ENCODE measurements around the gene NT5C3B.
"Not testable (repeated sequence)": the region's sequence is repeated elsewhere in the genome, so short reads cannot be mapped to it uniquely, and the experiment has no call there.

Gene NT5C3B

DNA sequence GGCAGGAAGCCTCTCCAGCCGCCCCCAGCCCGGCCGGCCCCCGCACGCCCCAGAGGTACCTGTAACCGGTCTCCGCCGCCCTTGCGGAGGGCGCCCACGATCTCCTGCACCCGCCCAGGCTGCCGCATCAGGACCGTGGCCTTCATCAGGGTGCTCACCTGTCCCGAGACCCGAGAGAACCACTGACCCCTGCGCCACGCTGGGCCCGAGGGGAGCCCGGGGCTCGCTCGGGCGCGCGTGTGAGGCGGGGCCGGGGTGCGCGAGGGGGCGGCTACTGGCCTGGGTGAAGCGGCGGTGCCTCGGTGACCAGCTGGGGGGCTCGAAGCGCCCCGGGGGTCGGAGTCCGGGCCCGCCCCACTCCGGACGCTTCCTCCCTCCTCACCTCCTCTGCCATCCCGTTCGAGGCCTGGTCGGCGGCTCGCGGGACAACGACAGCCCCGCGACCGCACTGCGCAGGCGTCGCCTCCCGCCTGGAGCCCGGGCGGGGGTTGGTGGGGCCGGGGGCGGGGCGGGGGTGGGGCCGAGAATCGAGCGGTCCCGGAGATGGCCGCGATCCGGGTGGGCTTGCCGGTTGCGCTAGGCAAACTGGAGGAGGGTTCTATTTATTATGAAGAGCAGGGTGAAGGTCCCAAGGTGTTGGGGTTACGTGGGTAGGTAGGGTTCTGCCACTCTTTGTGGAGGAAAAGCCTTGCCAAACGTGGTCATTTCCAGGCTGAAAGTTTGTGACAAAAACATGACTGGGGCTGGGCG is at the start of gene NT5C3B:
NT5C3B (minus strand) TSS at position 433 of the 750 bp plus-strand sequence; CDS start at position 394, 39 bp downstream.
- peak; percentile 70 for DNase-seq (ENCODE audit: low spot score)

DNA sequence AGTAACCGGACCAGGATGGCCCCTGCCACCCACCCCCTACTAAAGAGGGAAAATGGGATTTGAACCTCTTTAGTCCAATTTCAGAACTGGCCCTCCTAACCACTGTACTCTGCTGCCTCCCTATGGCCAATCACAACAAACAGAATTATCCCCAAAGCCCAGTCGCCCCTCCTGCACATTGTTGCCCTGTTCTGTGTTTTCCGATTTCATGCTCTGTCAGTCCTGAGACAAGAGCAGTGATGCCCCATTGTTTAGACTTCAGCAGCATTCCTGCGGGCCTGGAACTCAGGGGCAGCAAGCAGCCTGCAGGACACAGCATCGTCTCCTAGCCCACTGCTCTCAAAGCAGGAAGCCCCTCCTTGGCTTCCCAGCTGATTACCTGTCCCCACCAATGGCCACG is 49.7 kb upstream of the NT5C3B start:
- DNase-seq (ENCODE audit: low spot score), result no peak

DNA sequence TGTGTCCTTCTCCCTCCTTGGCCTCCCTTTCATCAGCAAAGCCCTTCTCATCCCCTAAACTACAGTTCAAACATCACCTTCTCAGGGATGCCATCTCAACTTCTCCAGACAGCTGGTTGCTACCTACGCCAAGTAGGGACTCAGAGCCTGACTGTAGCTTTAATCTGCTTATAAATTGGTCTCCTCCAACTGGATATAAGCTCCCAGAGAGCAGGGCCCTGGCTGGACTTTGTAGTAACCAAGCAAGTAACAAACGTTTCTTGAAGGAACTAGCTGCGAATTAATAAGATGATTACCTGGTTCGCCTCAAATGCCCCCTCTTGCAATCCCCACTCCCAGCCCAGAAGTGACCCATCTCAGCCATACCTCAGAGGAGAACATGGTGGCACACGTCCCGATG is 46.7 kb upstream of the NT5C3B start:
- DNase-seq (ENCODE audit: low spot score), result no peak

DNA sequence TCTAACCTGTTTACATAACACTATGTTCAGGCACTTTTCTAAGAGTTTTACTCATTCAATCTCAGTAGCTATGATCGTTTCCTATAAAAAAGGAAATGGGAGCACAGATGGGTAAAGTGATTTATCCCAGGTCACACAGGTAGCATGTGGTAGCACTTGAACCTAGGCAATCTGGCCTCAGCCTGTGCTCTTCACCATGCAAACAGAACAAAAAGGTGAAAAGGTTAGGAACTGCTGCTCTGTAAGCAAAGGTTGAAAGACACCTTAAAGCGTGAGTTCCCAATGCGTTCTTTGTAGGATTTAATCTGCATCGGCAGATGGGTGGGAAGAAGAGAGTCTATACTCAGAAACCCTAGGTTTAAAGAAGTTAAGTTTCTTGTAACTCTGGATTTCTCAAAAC is 44.1 kb upstream of the NT5C3B start:
- no peak for DNase-seq (ENCODE audit: low spot score)

DNA sequence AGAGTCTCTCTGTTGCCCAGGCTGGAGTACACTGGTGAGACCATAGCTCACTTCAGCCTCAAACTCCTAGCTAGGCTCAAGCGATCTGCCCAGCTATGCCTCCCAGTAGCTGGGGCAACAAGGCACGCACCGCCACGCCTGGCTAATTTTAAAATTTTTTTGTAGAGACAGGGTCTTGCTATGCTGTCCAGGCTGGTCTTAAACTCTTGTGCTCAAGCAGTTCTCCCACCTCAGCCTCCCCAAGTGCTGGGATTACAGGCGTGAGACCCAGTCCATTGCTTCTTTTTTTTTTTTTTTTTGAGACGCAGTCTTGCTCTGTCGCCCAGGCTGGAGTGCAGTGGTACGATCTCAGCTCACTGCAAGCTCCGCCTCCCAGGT is 38.2 kb upstream of the NT5C3B start:
- DNase-seq (ENCODE audit: low spot score), result not testable (repeated sequence)

DNA sequence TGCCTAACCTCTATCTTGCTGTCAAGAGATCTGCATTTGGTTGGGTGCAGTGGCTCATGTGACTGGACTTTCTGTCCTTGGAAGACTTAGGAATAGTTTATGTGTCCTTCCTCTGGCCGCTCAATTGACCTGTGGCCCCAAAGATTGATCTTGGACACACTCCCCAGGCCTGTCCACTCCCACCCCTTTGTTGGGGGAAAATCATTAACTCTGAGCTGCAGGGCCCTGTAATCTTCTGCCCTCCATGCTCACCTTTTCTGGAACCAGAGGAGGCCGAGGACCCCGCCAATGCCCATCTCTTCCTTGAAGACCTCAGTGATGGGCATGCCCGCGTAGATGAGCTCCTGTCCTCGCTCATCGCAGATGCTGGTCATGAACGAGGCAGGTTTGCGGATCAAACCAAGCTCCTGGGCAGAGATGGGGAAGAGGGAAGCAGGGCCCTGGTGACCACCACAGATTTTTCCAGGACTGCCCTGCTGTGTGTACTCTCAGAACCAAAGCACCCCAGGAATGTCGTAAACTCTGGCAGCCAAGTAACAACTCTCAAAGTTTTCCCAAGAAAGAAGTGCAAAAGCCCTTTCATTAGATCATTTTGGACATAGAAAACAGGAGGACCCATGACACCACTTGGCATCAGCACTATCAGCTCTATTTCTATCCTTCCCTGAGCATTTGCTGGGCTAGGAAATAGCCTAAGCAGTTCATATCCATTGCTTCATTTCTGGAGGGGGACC is 37.7 kb upstream of the NT5C3B start:
- no peak for DNase-seq (ENCODE audit: low spot score)

DNA sequence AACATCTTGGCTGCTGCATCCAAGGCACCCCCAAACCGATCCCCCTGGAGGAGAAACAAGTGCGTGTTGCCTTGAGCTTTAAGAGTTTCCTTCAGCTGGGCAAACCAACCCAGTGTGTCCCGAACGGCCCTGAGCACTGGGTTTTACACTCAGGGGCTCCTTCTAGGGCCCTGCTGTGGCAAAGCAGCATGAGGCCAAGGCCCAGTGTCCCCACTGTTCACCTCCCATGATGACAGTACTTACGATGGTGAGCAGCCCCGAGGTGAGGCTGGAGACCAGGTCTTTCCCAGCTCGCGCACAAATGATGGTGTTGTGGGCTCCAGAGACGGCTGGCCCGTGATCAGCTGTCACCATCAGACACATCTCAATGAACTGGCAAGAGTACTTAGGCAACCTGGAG is 35.8 kb upstream of the NT5C3B start:
- DNase-seq (ENCODE audit: low spot score), result no peak

DNA sequence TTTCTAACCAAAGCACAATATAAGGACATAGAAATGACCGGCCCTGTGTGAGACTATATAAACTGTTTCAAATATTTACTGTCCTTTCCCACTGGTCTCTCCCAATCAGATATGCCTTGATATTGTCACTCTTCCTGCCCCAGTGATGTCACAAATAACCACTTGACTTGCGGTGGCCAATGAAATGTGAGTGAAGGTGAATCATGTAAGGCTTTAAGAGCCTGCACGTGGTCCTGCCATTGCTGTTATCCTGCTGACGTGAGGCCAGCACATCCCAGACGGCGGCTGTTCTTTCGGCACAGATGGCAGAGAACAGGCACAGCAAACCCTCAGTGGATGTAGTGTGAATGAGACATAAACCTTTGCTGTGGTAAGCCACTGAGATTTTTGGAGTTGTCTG is 34.6 kb upstream of the NT5C3B start:
- no peak for DNase-seq (ENCODE audit: low spot score)

DNA sequence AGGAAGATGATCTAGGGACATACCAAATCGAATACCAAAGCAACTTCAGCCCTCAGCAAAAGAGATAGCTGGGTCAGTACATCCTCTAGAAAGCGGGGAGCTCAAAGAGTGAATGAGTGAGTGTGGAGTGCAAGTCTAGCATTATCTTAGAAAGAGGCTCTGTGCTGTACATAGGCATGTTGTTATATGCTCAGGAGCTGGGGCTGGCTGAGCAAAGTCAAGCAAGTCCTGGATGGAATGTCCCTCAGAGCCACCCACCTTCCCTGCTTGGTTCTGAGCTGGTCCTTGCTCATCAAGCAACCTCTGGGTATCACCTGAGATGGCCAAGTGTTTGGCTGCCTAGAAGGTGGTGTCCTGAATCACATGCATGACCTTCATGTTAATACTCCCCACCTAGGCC is 34.1 kb upstream of the NT5C3B start:
- no peak for DNase-seq (ENCODE audit: low spot score)

DNA sequence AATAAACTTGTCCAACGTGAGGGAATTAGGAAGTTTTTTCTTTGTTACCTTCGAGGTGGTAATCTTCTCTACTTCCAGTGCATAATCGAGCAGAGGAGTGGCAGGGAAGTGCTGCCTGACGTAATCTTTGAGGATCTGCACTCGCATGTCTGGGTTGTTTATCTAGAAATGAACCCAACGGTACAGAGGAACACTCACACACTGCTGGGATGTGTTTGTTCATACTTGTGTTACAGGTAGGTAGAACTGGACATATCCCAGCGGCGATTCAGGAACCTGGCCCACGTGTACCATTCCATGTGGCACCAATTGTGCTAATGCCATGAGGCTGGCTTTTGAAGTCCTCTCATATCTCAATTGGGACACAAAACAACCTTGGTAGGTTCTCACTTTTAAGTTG is 33.4 kb upstream of the NT5C3B start:
- no peak for DNase-seq (ENCODE audit: low spot score)

DNA sequence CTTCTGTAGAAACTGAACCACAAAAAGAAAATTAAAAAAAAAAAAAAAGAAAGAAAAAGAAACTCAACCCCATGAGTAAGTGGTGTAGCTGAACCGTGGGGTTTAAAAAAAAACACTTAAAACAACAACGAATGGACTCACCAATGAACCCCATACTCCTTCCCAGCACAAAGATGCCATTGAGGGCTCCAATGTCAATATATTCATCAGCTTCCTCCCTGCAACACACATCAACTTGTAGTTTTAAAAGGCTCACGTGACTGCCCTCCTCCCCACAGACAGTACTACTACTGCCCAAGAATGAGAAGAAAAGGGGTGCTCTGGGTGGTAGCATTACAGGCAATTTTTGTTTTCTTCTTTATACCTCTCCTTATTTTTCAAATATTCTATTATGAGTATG is 32.5 kb upstream of the NT5C3B start:
- no peak for DNase-seq (ENCODE audit: low spot score)

DNA sequence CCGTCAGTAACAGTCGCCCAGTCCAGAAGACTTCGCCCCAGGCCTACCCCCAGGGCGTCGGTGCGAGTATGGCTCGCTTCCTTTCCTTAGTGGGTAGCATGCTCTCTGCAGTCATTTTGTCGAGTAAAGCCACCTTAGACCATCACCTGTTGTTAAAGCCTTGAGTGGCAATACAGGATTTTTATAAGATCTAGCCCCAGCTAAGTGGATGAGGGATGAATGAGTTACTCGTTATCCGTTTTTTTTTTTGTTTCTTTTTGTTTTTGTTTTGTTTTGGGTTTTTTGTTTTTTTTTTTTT is 29.5 kb upstream of the NT5C3B start:
- DNase-seq (ENCODE audit: low spot score), result no peak

DNA sequence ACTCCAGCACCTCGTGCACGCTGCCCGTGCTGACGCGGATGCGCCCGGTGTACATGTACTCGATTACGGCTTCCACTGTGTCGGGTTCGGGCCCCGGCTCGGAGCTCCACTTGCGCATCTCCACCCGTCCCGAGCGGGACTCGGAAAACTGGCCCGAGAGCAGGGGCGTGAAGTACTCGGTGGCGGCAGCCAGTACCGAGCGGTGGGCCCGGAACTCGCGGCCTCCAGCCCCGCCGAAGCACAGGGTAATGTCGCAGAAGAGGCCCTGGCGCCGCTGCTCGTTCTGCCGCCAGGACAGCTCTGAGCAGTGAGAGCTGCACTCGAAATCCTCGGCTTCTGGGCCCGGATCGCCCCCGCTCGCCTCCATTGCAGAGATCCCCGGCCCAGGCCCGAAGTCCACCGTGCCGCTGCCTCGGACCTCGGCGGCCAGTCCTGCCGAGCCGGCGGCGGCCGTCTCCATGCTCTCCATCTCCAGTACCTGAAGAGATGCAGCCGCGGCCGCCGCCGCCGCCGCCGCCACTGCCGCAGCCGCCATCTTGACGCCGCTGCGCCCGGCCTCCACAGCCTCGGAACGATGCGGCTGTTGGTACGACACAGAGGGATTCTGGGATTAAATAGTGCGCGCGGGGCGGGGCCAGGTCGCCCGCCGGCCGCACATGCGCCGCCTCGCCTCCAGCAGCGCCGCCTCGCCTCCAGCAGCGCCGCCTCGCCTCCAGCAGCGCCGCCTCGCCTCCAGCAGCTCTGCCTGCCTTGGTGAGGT is 29.0 kb upstream of the NT5C3B start, which contains the start of gene KLHL11:
KLHL11 (minus strand) TSS at position 588 of the 760 bp plus-strand sequence; CDS start at position 535, 53 bp downstream.
- peak; percentile 92 for DNase-seq (ENCODE audit: low spot score)

DNA sequence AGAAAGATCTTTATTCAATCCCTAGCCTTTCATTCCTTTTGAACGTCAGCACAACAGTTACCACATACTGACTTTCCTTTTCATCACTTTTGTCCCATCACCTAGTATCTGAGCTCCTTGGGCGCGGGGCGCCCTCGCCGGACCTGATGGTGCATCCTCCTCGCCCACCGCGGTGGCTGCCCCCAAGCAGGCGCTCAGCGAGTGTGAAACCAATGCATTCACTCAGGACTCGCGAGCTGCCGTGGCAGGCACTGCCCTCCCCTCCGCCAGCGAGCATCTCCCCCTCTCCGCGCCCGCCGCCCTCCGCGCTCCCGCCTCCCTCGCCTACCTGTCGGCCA is 28.4 kb upstream of the NT5C3B start:
- no peak for DNase-seq (ENCODE audit: low spot score)

DNA sequence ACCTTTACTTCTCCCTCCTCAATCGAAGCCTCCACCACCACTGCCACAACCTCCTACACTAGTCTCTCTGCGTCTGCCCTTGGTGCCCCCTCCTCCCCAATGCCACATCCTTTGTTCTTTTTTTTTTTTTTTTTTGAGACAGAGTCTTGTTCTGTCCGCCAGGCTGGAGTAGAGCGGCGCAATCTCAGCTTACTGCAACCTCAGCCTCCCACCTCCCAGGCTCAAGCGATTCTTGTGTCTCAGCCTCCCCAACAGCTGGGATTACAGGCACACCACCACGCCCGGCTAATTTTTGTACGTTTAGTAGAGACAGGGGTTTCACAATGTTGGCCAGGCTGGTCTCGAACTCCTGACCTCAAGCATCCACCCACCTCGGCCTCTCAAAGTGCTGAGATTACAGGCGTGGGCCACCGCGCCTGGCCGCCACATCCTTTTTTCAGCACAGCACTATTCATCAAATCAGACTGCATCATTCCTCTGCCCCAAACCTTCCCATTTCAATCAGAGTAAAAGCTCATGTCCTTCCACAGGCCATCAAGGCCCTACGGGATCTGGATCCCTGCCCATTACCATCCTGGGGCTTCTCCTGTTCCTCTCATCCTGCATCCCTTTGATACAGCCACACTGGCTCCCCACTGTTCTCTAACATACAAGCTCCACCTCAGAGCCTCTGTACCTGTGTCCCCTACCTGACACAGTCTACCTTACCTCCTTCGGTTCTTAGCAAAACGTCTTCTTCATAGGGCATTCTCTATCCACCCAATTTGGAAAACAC is 27.2 kb upstream of the NT5C3B start:
- no peak for DNase-seq (ENCODE audit: low spot score)

DNA sequence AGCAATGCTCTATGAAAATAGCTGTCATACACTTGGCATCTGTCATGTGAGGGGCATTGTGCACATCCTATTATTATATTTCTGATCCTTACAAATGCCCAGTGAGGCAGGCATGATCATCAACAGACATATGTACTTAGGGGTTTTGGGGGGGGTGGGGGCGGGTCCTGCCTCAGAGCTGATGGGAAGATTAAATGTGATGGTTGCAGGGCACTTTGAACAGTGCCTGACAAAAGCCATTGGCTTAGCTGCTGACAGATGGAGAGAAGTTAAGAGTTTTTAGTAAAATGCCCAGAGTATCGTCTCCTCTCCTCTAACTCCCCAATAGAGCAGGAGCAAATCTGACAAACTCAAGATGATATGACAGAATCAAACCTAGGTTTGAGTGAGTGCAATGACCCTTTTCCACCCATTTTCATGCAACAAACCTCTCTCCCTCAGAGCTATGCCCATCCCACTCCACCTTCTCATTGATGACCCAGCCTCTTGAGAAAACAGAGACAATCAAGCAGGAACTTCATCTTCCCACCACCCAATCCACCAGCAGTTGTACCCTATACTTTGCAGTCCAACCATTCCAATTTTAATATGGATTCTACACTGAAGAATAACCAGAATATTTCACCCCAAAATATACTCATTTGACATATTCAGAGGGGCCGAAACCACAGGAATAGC is 24.4 kb upstream of the NT5C3B start:
- DNase-seq (ENCODE audit: low spot score), result no peak

DNA sequence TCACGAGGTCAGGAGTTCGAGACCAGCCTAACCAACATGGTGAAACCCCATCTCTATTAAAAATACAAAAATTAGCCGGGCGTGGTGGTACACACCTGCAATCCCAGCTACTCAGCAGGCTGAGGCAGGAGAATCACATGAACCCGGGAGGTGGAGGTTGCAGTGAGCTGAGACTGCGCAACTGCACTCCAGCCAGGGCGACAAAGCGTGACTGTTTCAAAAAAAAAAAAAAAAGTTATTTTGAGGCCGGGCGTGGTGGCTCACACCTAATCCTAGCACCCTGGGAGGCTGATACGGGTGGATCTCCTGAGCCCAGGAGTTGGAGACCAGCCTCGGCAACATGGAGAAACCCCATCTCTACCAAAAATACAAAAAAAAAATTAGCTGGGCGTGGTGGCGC is 15.3 kb upstream of the NT5C3B start:
- peak; percentile 20 for DNase-seq (ENCODE audit: low spot score)

DNA sequence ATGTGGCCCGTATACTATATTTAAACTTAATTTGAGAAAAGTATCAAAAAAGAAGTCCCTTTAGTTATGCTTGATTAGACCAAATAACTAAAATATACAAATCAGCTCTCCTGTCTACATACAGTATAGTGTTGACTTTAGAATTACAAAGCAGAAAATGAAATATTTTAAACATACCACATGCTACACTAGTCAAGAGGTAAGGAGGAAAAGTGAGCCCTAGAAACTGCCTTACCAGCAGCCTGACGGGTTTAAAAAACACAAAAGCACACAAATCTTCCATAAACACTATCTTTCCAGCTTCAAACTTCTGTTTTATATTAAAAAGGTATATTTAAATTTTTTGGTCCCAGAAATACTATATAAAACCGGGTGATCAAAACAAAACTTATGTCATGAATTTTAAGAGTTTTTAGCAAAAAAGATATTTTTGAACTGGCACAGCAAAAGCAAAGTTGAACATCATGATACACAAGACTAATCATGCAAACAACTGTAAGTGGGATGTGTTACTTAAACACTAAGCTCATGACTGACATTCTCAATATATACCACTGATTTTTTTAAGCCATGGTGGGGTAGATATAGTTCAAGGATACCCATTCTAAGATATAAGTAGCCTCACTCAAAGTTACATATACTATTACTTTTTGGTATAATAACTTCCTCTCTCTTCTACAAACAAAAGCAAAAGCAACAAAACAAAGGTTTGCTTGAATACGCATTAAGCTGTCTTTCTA is 13.4 kb upstream of the NT5C3B start:
- no peak for DNase-seq (ENCODE audit: low spot score)

DNA sequence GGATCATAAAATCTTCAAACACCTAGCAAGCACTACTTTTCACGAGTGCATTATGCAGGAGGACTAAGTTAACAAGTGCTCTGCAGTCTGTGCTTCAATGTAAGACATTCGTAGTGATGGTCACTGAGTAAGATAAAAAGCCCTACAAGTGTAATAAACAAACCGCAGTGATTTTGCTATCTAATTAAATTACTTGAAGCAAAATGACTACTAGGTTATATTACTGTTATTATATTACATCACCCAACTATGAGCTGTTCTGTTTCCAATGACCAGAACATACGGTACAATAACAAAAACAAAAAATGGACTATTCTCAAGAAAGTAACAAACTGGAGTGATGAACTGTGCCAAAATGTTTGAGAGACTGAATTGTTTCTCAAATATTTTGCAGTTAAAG is 12.8 kb upstream of the NT5C3B start:
- no peak for DNase-seq (ENCODE audit: low spot score)

DNA sequence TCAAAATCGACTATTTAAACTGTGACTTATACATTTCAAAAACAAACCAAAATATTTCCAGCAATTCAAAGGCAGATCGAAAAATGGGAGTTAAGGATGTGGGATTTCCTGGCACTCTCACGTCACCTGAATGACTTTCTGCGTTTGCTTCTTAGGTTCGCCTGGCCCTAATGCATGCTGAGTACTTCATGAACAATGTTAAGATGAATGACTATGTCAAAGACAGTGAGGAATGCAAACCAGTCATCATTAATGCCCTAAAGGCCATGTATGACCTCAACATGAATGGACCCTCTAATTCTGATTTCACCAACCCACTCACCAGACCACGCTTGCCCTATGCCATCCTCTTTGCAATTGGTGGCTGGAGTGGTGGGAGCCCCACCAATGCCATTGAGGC is 8.9 kb upstream of the NT5C3B start:
- no peak for DNase-seq (ENCODE audit: low spot score)

DNA sequence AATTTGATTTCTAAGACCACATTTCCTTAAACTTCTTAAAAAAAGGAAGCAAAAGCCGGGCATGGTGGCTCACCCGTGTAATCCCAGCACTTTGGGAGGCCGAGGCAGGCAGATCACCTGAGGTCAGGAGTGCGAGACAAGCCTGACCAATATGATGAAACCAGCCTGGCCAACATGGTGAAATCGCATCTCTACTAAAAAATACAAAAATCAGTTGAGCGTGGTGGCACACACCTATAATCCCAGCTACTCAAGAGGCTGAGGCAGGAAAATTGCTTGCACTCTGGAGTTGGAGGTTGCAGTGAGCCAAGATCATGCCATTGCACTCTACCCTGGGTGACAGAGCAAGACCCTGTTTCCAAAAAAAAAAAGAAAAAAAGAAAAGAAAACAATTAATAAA is 4.7 kb upstream of the NT5C3B start:
- DNase-seq (ENCODE audit: low spot score), result not testable (repeated sequence)
